NOMO-1 treated with DMSO at 0.1 percent for 48 hours (cell line): Measurements from ENCODE around the gene HAVCR2.
"Not testable (repeated sequence)": the region's sequence is repeated elsewhere in the genome, so short reads cannot be mapped to it uniquely, and the experiment has no call there.

Experiments
- DNase-seq: peaks from one replicate; lab custom pipeline; 2025; ENCODE audit not compliant: unreplicated experiment; lab: John Stamatoyannopoulos, UW

Gene HAVCR2

DNA sequence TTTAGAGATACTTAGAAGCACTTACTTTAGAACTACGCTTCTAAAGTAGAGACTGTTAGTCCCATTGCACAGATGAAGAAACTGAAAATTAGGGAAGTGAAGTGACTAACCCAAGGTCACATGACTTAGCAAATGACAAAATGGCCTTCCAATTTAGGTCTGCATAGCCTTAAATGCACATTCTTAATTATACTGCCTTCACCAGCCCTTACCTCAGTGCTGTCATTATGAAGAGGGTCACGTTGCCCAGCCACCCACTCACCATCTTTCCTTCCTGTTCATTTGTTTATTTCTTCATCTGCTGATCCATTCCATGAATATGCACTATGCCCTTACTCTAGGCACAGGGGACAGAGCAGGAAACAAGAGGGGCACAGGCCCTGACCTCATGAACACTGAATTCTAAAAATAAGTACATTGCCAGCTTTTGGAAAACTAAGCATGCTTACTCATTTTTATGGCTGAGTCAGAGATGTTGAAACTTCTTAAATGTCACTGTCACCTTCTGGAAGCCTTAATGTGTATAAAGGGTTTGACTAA lies 8.6 kb downstream of the HAVCR2 start:
- DNase-seq, result peak; percentile 89

DNA sequence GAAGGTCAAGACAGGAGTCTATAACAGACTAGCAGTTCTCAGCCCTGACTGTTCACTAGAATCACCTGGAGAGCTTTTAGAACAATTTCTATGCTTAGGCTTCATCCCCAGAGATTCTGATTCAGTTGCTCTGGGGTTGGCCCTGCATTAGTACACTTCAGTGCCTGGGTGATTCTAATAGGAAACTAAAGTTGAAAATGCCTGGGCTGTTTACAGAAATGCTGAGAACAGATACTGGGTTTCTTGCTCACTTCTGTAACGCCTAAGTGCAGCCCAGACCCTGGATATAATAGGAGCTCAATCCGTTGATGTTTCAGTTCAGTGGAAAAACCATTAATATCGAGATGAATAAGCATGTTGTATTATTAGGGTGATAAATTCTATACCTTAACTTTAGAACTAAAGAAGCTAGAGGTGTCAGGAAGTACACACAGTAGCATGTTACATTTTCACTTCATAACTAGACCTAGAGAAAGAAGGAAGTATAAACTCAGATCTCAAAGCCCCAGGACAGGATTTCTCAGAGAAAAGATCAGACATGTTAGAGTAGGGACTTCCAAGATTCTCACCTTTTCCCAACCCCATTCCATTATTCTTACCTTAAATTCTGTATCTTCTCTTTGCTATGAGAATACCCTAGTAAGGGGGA lies 20.4 kb downstream of the HAVCR2 start:
- no peak for DNase-seq

DNA sequence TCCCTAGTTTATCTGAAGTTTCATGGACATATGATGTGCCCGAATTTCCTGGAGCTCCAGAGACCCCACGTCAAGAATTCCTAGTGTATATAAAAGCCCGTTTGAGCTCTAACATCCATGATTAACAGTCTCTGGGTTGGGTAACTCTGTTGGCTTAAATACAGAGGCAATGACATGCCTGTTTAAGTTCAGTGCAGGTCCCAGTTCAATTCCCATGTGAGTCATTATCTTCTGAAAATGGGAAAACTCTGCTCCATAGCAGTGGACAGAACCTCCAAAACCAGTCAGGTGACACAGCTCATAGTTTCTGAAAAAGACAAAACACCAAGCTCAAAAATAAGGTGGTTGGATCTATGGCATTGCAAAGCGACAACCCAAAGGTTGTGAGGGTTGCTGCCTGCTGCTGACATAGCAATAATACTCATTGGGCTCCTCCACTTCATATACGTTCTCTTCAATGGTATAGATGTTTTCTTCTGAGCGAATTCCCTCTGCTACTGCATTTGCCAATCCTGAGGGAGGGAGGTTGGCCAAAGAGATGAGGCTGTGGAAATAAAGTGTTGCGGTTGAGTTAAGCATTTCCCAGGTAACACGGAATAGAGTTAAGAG lies 22.0 kb downstream of the HAVCR2 start:
- DNase-seq, result no peak

DNA sequence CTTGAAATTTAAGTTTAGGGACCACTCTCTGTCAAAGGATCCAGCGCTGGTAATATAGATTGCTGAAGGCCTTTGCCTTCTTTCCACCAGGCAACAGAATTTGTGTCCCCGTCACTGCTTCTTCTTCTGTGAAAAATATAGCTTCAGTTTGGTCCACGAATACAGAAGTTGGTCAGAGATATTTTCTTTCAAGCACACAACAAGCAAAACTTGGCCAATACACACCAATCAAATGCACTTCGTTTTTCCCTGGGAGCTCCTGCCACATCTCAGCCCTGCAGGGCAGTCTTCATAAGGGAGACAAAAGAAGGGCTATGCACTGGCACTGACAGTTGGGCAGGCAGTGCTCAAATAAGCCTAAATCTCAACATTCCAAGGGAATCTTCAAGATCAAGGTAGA lies 22.9 kb downstream of the HAVCR2 start:
- peak; percentile 67 for DNase-seq

DNA sequence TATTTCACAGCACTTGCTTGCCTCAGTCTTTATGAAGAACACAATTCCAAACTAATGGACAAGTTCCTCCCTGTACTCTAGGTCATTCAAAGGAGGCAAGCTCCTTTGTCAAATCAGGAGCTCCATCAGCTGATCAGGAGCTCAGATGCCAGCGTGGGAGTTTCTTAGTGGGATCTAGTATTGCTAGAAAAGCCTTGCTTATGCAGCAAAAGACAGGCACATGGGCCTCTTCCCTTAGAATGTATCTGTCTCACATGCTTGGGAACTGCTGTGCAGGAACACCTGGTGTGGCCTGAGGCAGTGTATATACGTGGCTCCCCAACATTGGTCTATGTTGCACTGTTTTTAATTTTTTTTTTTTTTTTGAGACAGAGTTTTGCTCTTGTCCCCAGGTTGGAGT lies 28.6 kb downstream of the HAVCR2 start:
- no peak for DNase-seq

DNA sequence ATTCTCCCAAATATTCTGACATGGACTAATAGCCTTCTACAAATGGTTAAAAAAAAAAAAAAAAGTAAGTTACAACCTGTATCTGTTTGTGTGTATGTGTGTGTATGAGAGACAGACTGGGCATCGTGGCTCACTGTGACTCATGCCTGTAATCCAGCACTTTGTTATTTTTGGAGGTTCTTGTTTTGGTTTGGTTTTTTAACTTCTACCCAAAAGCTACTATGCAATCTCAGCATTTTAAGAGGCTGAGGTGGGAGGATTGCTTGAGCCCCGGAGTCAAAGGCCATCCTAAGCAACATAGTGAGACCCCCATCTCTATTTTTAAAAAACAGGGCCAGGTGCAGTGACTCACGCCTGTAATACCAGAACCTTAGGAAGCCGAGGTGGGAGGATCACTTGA lies 32.3 kb downstream of the HAVCR2 start:
- DNase-seq, result peak; percentile 41

DNA sequence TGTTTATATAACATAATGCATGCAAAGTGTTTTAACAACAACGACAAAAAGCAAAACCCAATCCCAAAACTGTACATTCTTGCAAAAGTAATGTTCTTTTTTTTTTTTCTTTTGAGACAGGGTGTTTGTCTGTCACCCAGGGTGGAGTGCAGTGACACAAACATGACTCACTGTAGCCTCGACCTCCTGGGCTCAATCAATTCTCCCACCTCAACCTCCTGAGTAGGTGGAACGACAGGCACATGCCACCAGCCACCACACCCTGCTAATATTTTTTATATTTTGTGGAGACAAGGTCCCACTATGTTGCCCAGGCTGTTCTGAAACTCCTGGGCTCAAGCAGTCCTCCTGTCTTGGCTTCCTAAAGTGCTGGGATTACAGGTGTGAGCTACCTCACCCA lies 36.3 kb downstream of the HAVCR2 start:
- DNase-seq, result no peak

DNA sequence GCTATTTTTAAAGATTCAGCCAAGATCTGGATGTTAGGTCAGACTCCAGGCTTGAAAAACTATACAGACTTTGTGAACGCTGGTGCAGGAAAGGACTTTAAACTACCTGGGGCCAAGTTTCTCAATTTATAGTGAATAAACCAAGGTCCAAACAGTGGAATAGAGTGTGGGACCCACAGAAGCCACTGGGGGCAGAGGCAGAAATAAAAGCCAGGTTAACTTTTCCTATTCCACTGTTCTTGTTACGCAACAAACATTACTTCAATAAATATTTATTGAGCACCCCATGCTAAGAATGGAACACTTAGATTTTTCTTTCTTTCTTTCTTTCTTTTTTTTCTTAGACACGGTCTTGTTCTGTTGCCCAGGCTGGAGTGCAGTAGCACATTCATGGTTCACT lies 38.9 kb downstream of the HAVCR2 start:
- no peak for DNase-seq

DNA sequence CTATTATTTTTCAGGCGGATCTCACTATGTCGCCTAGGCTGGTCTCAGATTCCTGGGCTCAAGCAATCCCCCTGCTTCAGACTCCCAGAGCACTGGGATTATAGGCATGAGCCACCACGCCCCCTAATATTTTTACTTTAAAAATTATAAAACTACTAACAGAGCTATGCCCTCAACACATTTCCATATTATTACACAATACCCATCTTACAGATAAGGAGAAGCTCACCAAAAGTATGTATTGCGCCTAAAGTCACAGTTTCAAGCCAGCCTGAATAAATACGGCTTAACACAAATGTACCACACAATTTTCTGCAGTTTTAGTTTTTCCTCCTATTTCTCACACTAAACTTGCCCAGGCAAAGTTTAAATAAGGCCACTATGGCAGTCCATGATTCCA lies 40.1 kb downstream of the HAVCR2 start:
- no peak for DNase-seq

DNA sequence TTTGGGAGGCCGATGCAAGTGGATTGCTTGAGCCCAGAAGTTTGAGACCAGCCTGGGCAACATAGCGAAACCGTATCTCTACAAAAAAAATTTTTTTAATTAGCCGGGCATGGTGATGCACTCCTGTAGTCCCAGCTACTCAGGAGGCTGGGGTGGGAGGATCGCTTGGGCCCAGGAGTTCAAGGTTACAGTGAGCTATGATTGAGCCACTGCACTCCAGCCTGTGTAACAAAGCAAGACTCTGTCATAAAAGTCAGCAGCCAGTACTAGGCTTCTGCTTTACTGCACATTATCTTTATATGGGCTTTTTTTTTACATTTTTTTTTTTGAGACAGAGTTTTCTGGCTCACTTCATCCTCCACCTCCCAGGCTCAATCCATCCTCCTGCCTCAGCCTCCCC lies 40.5 kb downstream of the HAVCR2 start:
- no peak for DNase-seq

DNA sequence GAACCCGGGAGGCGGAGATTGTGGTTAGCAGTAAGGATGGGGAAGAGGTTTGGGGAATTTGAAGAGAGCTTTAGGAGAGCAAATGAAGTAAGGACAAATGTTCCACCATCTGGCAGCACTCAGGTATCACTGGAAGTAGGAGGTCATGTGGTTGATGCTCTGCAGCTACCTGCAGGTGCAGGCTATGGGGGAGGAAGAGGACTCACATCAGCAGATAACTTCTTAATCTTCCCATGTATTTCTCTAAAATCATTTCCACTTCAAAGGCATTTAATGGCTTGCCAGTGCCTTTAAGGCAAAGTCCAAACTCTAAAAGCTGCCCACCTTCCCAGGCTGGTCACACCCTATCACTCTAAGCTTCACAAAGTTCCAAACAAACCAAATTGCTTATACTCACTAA lies 41.8 kb downstream of the HAVCR2 start:
- no peak for DNase-seq

DNA sequence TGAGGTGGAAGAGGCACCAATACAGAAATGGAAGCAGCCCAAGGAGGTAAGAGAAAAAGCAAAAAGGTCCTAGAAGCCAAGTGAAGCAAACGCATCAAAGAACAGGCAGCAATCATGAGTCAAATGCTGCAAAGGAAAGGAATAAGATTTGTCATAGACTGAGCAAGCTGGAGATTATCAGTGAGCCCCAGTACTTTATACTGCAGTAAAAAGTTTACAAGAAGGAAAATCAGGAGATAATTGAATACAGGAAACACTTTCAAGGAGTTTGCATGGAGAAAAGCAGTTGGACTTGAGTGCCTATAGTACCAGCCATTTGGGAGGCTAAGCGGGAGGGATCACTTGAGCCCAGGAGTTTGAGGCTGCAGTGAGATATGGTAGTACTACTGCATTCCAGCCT lies 42.8 kb downstream of the HAVCR2 start:
- no peak for DNase-seq

DNA sequence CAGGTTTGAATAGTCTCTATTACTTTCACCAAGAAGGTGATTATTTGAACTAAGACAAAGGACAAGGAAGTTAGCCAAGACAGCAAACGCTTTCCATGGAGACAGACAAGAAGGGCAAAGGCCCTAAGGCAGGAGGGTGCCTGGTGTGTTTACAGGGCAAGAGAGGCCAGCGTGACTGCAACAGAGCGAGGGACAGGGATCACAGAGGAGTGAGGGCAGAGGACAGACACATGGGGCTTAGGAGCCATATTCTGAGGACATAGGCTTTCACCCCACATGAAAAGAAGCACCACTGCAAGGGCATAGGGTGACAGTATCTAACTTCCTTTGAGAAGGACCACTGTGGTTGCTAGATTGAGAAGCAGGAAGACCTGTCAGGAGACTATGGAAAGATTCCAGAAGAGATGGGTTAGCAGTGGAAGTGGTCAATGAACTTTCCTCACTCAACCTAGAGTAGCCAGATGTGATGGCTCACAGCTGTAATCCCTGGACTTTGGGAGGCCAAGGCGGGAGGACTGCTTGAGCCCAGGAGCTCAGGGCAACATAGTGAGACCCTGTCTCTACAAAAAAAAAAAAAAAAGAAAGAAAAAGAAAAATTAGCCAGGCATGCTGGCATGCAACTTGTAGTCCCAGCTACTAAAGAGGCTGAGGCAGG lies 44.9 kb downstream of the HAVCR2 start:
- DNase-seq, result no peak

DNA sequence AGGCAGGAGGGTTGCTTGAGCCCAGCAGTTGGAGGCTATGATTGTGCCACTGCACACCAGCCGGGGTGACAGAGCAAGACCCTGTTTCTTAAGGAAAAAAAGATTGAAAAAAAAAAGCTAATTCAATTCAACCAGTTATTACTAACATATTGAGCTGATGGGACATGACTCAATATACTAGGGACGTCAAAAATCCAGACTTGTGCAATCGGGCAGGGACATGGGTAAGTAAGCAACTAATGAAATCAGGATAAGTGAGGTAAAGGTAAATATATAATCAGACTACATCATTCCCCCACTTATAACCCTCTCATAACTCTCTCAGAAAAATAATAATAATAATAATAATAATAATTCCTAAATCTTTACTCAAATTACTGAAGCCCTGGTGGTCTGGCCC lies 49.0 kb downstream of the HAVCR2 start:
- DNase-seq, result no peak

DNA sequence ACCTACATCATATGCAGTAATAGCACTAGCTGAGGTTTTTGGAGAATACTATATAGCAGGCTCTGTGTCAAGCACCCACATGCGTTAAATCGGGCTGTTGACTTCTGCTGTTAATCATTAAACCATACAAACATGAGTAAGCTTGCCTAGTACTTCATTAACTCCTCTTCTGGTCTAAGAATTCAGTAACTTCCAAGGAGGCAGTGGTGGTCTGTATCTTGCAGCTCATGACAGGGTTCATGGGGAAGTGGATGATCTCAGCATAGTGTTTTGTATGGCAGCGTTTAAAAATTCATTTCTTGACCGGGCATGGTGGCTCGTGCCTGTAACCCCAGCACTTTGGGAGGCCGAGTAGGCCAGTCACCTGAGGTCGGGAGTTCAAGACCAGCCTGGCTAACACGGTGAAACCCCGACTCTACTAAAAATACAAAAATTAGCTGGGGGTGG lies 49.7 kb downstream of the HAVCR2 start, which contains the start of gene HAVCR1:
Gene HAVCR1, minus strand, starts transcription at position 24 of the 447 bp plus-strand sequence. CDS start 1,173 bp downstream, outside the sequence.
- DNase-seq, result no peak

DNA sequence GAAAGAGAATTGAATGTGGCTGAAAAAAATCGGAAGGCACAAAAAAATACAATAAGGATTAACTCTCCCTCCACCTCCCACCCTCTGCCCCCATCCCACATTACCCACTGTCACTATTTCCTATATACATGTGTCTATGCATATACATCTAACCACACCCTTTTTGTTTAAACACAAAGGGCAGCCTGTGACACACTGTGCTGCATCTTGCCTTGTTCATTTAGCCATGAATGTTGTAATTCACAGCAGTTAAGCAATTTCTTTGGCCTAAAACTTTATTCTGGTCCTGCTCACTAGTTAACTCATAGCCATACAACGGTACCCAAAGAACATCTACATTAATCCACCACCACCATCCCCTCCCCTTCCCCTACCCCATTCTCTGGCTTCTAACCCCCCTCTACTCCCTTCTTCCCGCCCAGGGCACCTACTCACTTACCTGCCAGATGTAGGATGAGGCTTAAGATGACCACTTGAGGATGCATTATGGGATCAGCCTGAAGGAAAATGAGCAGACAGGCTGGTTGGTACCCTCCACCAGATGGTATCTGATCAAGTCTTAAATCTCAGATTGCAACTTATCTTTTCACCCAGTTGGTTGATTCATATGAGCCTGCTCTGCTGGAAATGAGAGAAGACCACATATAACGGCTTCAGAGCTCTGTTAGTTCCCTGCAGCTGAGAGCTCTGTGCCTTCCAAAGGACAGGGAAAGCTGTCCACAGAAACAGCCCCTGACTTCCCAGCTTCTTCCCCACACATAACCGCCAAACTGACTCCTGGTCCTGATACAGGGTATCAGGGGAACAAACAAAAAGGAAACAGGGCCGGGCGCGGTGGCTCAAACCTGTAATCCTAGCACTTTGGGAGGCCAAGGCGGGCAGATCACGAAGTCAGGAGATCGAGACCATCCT lies 51.1 kb downstream of the HAVCR2 start:
- DNase-seq, result no peak

DNA sequence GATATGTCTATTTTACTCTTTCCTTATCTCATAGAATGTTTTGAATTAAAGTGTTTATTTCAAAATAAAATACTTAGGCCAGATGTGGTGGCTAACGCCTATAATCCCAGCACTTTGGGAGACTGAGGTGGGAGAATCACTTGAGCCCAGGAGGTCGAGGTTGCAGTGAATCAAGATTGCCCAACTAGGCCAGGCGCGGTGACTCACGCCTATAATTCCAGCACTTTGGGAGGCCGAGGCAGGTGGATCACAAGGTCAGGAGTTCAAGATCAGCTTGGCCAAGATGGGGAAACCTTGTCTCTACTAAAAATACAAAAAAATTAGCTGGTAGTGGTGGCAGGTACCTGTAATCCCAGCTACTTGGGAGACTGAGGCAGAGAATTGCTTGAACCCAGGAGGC lies 52.0 kb downstream of the HAVCR2 start:
- DNase-seq, result not testable (repeated sequence)

DNA sequence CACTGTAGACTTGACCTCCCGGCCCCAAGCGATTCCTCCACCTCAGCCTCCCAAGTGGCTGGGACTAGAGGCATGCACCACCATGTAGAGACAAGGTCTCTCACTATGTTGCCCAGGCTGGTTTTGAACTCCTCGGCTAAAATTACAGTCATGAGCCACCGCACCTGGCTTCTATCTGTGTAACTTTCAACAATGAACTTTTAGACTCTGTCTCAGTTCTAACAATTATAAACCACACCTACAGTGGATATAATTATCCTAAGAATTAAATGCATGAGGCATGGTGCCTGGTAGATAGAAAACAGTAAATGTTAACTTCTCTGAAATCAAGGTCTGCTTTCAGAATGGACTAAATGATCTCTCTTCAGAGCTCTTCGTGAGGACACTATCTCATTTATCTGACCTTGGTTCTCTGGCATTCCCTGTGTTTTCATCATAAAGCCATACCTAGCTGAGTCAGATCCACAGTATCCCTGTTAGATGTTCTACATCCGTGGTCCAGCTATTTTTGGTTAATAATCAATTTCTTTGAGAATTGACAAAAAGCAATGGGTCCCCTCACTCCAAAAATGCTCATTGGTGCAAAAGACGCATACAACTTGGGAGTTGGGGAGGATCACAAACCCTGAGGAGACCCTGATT lies 57.1 kb downstream of the HAVCR2 start:
- DNase-seq, result no peak

DNA sequence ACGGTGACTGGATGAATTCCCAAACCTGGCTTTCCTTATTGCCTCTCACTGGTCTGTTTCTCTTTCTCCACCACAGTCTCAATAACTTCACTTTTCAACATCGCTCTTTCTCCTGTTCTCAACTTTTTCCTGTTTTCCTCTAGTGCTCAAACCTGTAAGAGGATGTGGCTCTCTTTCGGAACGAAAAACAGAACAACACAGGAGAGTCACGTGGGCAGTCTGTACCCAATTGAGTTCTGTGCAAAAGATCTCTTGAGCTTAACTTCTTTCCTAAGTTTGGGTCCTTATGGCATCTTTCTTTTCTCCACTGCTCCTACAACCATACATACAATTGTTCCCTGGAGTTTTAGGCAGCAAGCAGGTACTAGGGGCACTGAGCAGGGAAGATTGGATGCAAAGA lies 58.8 kb downstream of the HAVCR2 start:
- no peak for DNase-seq

DNA sequence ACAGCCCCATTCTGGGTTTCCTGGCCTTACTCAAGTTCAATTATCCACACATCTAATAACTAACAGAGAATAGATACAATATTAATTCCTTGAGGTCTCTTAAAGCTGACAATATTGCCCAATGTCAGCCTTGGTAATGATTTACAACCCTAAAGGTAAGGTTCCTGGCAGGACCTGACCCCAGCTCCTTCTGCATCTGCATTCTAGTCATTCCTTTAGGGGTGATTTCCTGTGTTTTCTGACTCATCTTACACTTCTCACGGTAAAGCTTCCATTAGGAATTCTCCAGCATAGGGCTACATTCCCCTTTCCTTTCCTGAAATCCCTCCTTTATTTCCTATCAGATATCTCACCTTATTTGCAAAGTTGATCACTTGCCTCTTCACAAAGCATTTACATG lies 59.2 kb downstream of the HAVCR2 start:
- DNase-seq, result no peak

DNA sequence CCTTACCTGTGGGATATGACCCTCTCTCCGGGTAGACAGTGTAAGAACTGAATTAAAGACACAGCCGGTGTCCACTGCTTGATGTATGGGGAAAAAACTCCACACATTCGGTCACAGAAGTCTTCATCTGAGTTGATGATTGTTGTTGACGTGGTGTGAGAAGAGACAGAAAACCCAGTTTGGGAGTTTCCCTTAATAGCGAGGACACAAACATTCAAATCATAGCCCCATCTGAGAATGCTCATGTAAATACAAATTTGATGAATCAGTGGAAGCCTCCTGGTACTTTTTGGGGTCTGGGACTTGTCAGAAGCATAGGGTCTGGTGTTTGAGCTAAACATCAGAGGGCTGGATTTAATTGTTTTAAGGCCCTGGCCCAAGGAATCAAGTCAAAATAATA lies 60.9 kb downstream of the HAVCR2 start:
- DNase-seq, result no peak
